WERI-Rb-1 (cell line): ENCODE data around the gene MBP.

ENCODE experiments used
- DNase-seq: peaks from one replicate; pipeline ENCODE4 v3.0.0-alpha.2; 2020
- H3K27ac ChIP-seq: fragments of 250-450 bp; sonication (Bioruptor Pico); 2 replicates; pipeline ENCODE4 v1.5.1; 2020; ENCODE audit warnings: mild to moderate bottlenecking, moderate library complexity
- H3K27me3 ChIP-seq: fragments of 250-450 bp; sonication (Bioruptor Pico); 2 replicates; pipeline ENCODE4 v1.5.1; 2021; ENCODE audit warnings: mild to moderate bottlenecking, low read depth, moderate library complexity; ENCODE audit not compliant: insufficient read depth, severe bottlenecking
- H3K36me3 ChIP-seq: fragments of 250-450 bp; sonication (Bioruptor Pico); 2 replicates; pipeline ENCODE4 v1.5.1; 2020; ENCODE audit warnings: mild to moderate bottlenecking, moderate library complexity
- H3K4me3 ChIP-seq: 2 replicates; pipeline ENCODE4 v1.5.1; 2011; ENCODE audit warnings: low read depth, mild to moderate bottlenecking, control low read depth, low read length
- H3K9me3 ChIP-seq: fragments of 250-450 bp; sonication (Bioruptor Pico); 2 replicates; pipeline ENCODE4 v1.5.1; 2021; ENCODE audit warnings: mild to moderate bottlenecking, moderate library complexity; ENCODE audit not compliant: severe bottlenecking
- TF ChIP-seq, protein P1 (sequence below): IDR thresholded peaks from 2 replicates; pipeline ENCODE4 v1.5.1; 2011; ENCODE audit warnings: low read depth, mild to moderate bottlenecking, control low read depth, inconsistent platforms, low read length

MBP gene

DNA sequence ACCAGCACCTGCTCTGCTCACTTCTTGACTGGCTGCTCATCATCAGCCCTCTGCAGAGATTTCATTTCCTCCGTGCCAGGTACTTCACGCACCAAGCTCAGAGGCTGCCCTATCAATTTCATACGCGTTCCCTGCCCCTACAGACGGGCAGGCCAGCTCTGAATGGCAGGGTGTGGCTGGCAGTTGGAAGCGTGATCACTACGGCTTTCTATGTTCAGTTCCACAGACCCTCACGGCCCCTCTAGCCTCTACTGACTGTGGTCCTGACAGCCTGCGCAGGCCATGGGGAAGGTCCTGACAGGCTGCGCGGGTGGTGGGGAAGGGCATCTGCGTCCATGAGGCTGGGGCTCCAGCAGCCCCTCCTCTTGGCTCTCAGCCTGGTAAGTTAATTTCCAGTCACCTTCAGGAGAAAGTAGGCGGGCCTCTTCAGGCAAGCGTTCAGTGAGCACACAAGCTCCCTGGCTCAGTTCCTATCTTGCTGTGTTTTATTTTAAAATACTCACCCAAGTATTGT is 155.4 kb downstream of the MBP start:
- Histone ChIP-seq H3K4me3 (no peak overlapping the region), H3K27me3 (no peaks in the 10 kb centered on the region), H3K27ac (no peak overlapping the region), H3K9me3 (no peaks in the 10 kb centered on the region), H3K36me3 (peaks cover 4% of the 10 kb centered on the region)
- no peak for DNase-seq
- TF ChIP-seq, protein P1, sequence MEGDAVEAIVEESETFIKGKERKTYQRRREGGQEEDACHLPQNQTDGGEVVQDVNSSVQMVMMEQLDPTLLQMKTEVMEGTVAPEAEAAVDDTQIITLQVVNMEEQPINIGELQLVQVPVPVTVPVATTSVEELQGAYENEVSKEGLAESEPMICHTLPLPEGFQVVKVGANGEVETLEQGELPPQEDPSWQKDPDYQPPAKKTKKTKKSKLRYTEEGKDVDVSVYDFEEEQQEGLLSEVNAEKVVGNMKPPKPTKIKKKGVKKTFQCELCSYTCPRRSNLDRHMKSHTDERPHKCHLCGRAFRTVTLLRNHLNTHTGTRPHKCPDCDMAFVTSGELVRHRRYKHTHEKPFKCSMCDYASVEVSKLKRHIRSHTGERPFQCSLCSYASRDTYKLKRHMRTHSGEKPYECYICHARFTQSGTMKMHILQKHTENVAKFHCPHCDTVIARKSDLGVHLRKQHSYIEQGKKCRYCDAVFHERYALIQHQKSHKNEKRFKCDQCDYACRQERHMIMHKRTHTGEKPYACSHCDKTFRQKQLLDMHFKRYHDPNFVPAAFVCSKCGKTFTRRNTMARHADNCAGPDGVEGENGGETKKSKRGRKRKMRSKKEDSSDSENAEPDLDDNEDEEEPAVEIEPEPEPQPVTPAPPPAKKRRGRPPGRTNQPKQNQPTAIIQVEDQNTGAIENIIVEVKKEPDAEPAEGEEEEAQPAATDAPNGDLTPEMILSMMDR: no peak

DNA sequence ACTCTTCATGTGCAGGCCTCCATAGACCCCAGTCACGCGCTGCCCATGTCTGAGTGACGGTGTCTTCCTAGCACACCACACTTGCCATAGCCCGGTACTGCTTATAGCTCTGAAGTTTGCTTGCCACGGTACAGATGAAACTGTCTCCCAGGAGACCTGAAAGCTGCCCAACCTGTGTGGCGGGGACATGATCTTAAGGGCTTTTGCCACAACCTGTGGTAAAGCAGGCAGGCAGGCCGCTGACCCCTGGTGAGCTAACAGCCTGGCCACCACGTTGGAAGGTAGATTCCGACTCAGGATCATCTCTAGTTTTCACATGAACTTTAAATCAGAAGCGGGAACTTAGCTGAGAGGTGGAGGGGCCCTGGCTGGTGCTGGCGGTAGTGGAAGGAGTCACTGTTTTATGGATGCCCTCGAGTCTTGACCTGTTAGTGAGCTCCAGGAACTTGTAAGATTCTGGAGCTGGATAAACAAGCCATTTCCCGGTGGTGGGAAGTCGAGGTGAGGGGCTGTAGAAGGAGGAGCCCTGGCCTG is 156.9 kb downstream of the MBP start:
- H3K4me3 ChIP-seq: no peak overlapping the region
- H3K36me3 ChIP-seq: peaks cover 4% of the 10 kb centered on the region
- TF ChIP-seq, protein P1: no peak
- no peaks in the 10 kb centered on the region for H3K27me3 ChIP-seq
- H3K27ac ChIP-seq: no peak overlapping the region
- no peak for DNase-seq
- H3K9me3 ChIP-seq: no peaks in the 10 kb centered on the region

DNA sequence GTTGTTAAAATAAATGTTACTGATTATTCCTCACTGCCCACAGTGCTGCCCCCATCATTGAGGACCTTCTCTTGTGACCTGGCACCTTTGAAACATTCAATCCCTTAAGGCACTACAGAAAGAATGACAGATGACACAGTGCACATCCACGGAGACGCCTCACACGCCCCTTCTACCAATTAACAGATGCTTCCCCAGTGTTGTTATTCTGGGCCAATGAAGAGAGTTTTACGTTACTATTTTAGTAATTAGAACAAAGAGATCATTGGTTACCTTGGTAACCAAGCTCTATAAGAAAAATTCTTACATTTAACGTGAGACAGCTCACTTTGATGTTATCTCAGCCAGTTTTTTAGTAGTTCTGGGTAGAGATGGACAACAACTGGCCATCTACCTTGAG is 158.2 kb downstream of the MBP start:
- peaks cover 4% of the 10 kb centered on the region for H3K36me3 ChIP-seq
- DNase-seq: no peak
- TF ChIP-seq, protein P1: no peak
- no peak overlapping the region for H3K4me3 ChIP-seq
- H3K27ac ChIP-seq: no peak overlapping the region
- no peaks in the 10 kb centered on the region for H3K9me3 ChIP-seq
- no peaks in the 10 kb centered on the region for H3K27me3 ChIP-seq

DNA sequence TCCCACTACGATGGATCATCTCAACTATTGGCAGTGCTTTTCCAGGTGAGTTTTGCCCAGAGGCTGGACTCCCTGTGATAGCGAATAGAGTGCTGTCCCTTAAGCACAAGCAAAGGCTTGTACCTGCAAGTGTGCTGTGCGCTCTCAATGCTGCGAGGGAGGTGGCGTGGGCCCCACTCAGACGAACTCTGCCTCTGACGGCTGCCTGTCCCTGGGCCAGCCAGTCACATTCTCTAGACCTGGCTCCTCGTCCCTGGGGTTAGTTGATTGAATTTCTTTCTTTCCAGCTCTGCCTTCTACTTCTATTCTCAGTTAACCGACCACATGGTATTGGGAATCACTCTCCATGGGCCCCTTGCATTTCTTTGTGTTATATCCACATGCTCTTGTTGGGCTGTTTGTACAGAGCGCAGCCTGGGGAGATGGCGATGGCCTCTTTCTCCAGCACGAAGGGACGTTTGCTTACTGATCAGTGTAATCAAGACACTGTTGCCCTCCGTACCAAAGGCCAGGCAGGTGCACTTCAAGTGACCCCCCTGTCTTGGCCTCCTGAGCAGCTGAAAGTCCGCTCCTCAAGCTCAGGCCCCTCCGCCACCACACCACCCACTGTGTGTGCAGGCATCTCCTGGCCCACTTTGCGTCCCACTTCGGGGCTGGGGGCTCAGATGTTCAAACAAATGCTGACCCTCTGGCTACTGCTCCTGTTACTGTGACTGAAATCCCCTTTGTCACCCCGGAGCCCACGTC is 158.9 kb downstream of the MBP start:
- Histone ChIP-seq H3K27me3 (no peaks in the 10 kb centered on the region), H3K27ac (no peak overlapping the region), H3K4me3 (no peak overlapping the region), H3K36me3 (peaks cover 4% of the 10 kb centered on the region), H3K9me3 (no peaks in the 10 kb centered on the region)
- TF ChIP-seq, protein P1: no peak
- no peak for DNase-seq

DNA sequence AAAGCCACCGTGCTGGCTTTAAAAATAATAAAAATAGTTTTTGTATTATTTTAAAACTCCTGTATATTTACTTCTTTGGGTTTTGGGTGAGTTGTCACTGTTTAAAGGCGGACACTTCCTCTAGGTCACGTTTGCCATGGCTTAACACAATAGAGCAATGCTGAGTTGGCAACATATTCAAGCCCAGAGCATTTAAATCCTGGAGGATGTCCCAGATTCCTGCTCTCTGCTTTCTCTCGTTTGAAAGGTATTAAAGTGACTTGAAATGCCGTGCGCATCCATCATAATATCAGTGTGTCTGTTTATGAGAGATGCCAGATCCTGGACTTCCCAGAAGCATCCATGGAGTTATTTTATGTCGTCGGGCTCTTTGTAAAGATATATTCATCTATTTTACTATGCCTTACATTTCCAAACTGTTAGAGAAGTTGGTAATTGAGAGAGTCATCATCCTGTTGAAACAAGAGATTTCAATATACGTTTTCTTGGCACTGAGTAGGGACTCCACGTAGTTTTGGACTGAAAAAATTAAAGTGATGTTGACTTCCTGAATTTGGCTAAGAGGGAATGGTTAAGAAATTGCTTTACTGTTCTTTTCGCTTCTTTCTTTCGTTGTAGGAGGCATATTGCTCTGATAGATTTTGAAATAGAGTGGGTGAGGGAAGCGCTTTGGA is 159.6 kb downstream of the MBP start:
- Histone ChIP-seq H3K4me3 (no peak overlapping the region), H3K27me3 (no peaks in the 10 kb centered on the region), H3K27ac (no peak overlapping the region), H3K36me3 (peaks cover 4% of the 10 kb centered on the region), H3K9me3 (no peaks in the 10 kb centered on the region)
- DNase-seq: no peak
- TF ChIP-seq, protein P1: no peak
